ENCODE measurements around the gene YIPF6.

GRCh38 chrX:68584221-68584620 lies 85.4 kb downstream of the YIPF6 start:
- TF ChIP-seq POLR2AphosphoS5 (IDR thresholded peaks at IDR 0.05) = no peak
- TF ChIP-seq CTCF (IDR thresholded peaks at IDR 0.05 in 8 of 11, conservative IDR thresholded peaks at IDR 0.05 in 3 of 11) = no peak
- TF ChIP-seq POLR2A (IDR thresholded peaks at IDR 0.05) = no peak
